ENCODE measurements around the gene PIGS. TPM values are rescaled to one million over a fixed set of nuclear protein-coding genes. Genes with fewer than 3 reads are reported as not detected.

The PIGS gene
- total RNA-seq, 1 experiment from 2014 or later, result 45.8 TPM

DNA sequence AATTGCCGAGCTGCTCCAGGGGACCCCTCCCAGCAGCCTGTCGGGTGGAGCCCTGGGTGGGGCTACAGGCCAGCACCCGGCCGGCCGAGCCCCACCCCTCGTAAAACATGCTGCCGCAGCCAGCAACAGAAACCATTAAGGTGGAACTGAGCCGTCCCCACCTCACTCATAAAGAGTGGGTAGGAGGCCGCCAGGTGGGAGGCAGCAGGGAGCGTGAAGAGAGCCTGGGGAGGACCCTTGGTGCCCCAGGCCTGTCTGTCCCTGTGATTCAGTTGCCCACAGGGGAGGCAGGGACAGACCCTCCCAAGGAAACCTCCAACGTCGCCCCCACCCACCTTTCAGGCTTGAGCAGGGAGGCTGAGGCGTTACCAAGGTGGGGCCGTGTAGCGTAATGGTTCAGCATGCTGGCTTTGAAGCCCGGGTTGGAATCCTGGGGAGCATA is 56.7 kb downstream of the PIGS start:
- ChIA-PET CTCF (no interaction called here), POLR2A (no interaction called here), RAD21 (ENCODE audit: low non-redundant PET in 1 of 2, low total read pairs in 2 of 2, uncharacterized antibody in 2 of 2, unreplicated experiment in 2 of 2) (no interaction called here)
- Histone ChIP-seq H3K79me2 (ENCODE audit: insufficient read depth, low read length) (no peaks in the 10 kb centered on the region), H3K4me3 (replicated peaks in 1 of 2; ENCODE audit: low read depth in 1 of 2, low read length in 2 of 2) (no peak overlapping the region), H3K36me3 (ENCODE audit: control insufficient read depth in 1 of 2, insufficient read depth in 2 of 2, low read length in 2 of 2) (no peaks in the 10 kb centered on the region), H3K27me3 (ENCODE audit: insufficient read depth, low read length) (peaks cover 8% of the 10 kb centered on the region; the same call in 1 of the 2 replicates), H3K27ac (ENCODE audit: low read depth, low read length) (no peak overlapping the region), H2AFZ (ENCODE audit: low read depth, low read length, poor library complexity, severe bottlenecking) (no peak overlapping the region), H3K4me2 (ENCODE audit: low read length) (no peak overlapping the region), H3K4me1 (ENCODE audit: control insufficient read depth in 1 of 2, insufficient read depth in 2 of 2, low read length in 2 of 2) (no peaks in the 10 kb centered on the region), H3K9me2 (ENCODE audit: insufficient read depth) (no peaks in the 10 kb centered on the region), H3K9ac (ENCODE audit: low read length) (no peak overlapping the region), H3K9me3 (ENCODE audit: control insufficient read depth in 1 of 2, insufficient read depth in 1 of 2, low read depth in 1 of 2, low read length in 2 of 2) (no peaks in the 10 kb centered on the region), H4K20me1 (ENCODE audit: insufficient read depth) (no peaks in the 10 kb centered on the region)
- no peak for TF ChIP-seq JUND (IDR thresholded peaks at IDR 0.05)
- no peak for TF ChIP-seq RAD21 (IDR thresholded peaks at IDR 0.05; ENCODE audit: low read depth)
- TF ChIP-seq SIN3A (IDR thresholded peaks at IDR 0.05; ENCODE audit: low read depth), result no peak
- no peak for TF ChIP-seq EZH2phosphoT487 (IDR thresholded peaks at IDR 0.05; ENCODE audit: borderline replicate concordance)
- TF ChIP-seq, protein P1, sequence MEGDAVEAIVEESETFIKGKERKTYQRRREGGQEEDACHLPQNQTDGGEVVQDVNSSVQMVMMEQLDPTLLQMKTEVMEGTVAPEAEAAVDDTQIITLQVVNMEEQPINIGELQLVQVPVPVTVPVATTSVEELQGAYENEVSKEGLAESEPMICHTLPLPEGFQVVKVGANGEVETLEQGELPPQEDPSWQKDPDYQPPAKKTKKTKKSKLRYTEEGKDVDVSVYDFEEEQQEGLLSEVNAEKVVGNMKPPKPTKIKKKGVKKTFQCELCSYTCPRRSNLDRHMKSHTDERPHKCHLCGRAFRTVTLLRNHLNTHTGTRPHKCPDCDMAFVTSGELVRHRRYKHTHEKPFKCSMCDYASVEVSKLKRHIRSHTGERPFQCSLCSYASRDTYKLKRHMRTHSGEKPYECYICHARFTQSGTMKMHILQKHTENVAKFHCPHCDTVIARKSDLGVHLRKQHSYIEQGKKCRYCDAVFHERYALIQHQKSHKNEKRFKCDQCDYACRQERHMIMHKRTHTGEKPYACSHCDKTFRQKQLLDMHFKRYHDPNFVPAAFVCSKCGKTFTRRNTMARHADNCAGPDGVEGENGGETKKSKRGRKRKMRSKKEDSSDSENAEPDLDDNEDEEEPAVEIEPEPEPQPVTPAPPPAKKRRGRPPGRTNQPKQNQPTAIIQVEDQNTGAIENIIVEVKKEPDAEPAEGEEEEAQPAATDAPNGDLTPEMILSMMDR (IDR thresholded peaks at IDR 0.05 in 2 of 3, conservative IDR thresholded peaks at IDR 0.05 in 1 of 3; ENCODE audit: borderline replicate concordance in 1 of 3, insufficient read depth in 1 of 3, low read depth in 2 of 3, low read length in 2 of 3), result no peak
- no peak for TF ChIP-seq EGR1 (IDR thresholded peaks at IDR 0.05; ENCODE audit: low read depth)
- TF ChIP-seq, protein P2, sequence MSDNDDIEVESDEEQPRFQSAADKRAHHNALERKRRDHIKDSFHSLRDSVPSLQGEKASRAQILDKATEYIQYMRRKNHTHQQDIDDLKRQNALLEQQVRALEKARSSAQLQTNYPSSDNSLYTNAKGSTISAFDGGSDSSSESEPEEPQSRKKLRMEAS (IDR thresholded peaks at IDR 0.05), result no peak
- TF ChIP-seq REST (IDR thresholded peaks at IDR 0.05; ENCODE audit: low read depth), result no peak
- no peak for TF ChIP-seq SP1 (IDR thresholded peaks at IDR 0.05; ENCODE audit: low read depth)
- TF ChIP-seq ELF1 (IDR thresholded peaks at IDR 0.05; ENCODE audit: borderline replicate concordance, low read depth), result no peak
- TF ChIP-seq TCF7L2 (IDR thresholded peaks at IDR 0.05; ENCODE audit: borderline replicate concordance, extremely low read depth, insufficient read depth, insufficient read length), result no peak
- BruUV-seq (replicated peaks), result no TSS peak
- no peak for DNase-seq (ENCODE audit: low read depth, low spot score)
- ATAC-seq, result no peak
- intact Hi-C loops (cut with micrococcal nuclease), result no loop called here
